H1 (cell line): ENCODE data around the gene CTNS. TPM values are rescaled to one million over a fixed set of nuclear protein-coding genes. Genes with fewer than 3 reads are reported as not detected.

ENCODE experiments used
- CTCF ChIA-PET: fragments of 300-600 bp; sonication (Branson Sonifier 250); formaldehyde crosslinking; loops from one replicate; lab custom pipeline; 2021; ENCODE audit not compliant: partially characterized antibody; lab: Charles Lee
- POLR2A ChIA-PET: fragments of 300-600 bp; sonication (Branson Sonifier 250); formaldehyde crosslinking; loops from one replicate; lab custom pipeline; 2021; ENCODE audit warnings: inconsistent platforms; ENCODE audit not compliant: partially characterized antibody; lab: Charles Lee
- DNase-seq, 2 experiments: peaks; one replicate each; pipeline versions ENCODE4 v3.0.0 to v3.0.0-alpha.2; 2010 to 2022; ENCODE audit warnings: low spot score in 2 of 2, low read depth in 1 of 2, mixed read lengths in 1 of 2
- FAIRE-seq: peaks from 2 replicates; lab custom pipeline; 2011; peaks lifted over from hg19 to GRCh38; lab: Jason Lieb, UNC
- H2AFZ ChIP-seq: 2 replicates; pipeline ENCODE4 v1.8.1; 2012; ENCODE audit warnings: low read length, inconsistent platforms
- H2AK5ac ChIP-seq: 2 replicates; pipeline ENCODE4 v1.6.1; 2013; ENCODE audit warnings: low read depth, low read length
- H2BK120ac ChIP-seq: replicated peaks from 2 replicates; pipeline ENCODE3; 2013; ENCODE audit warnings: low read depth, low read length, inconsistent platforms
- H2BK12ac ChIP-seq: 2 replicates; pipeline ENCODE4 v1.6.1; 2013; ENCODE audit warnings: low read depth, low read length
- H2BK15ac ChIP-seq: 2 replicates; pipeline ENCODE4 v1.6.1; 2013; ENCODE audit warnings: low read length
- H2BK20ac ChIP-seq: 2 replicates; pipeline ENCODE4 v1.6.1; 2013; ENCODE audit warnings: low read length
- H2BK5ac ChIP-seq: 2 replicates; pipeline ENCODE4 v1.6.1; 2013; ENCODE audit warnings: low read depth, low read length
- H3K14ac ChIP-seq: 2 replicates; pipeline ENCODE4 v1.6.1; 2013; ENCODE audit warnings: inconsistent platforms; ENCODE audit not compliant: insufficient read length
- H3K18ac ChIP-seq: 2 replicates; pipeline ENCODE4 v1.6.1; 2013; ENCODE audit warnings: low read length; ENCODE audit errors: extremely low read depth
- H3K23ac ChIP-seq: 2 replicates; pipeline ENCODE4 v1.6.1; 2013; ENCODE audit warnings: inconsistent platforms; ENCODE audit not compliant: insufficient read length
- H3K23me2 ChIP-seq: 2 replicates; pipeline ENCODE4 v1.6.1; 2013; ENCODE audit warnings: low read depth, low read length
- H3K27ac ChIP-seq: 2 replicates; pipeline ENCODE4 v1.6.1; 2011; ENCODE audit warnings: low read depth, low read length, inconsistent platforms
- H3K27me3 ChIP-seq, 4 experiments: replicated peaks in 1 of 4; 1 replicate in 1 of 4; 2 replicates in 3 of 4; pipeline versions ENCODE4 v1.6.1 to v1.8.1; 2011 to 2013; ENCODE audit warnings: low read length in 3 of 4, mild to moderate bottlenecking in 3 of 4, inconsistent platforms in 2 of 4, mixed read lengths in 2 of 4, moderate library complexity in 1 of 4; ENCODE audit not compliant: control insufficient read depth in 3 of 4, insufficient read depth in 3 of 4; ENCODE audit errors: extremely low read depth in 1 of 4
- H3K36me3 ChIP-seq, 4 experiments: 2 replicates each; pipeline versions ENCODE4 v1.6.1 to v1.8.1; 2011 to 2013; ENCODE audit warnings: mild to moderate bottlenecking in 4 of 4, low read length in 3 of 4, moderate library complexity in 2 of 4, control low read depth in 1 of 4, inconsistent platforms in 1 of 4; ENCODE audit not compliant: insufficient read depth in 4 of 4, control insufficient read depth in 2 of 4
- H3K4ac ChIP-seq: replicated peaks from 2 replicates; pipeline ENCODE3; 2013; ENCODE audit warnings: low read length, low read depth, mixed read lengths, inconsistent platforms; ENCODE audit not compliant: insufficient read length
- H3K4me1 ChIP-seq, 4 experiments: replicated peaks in 1 of 4; 1 replicate in 1 of 4; 2 replicates in 3 of 4; pipeline versions ENCODE4 v1.6.1 to v1.8.1; 2011 to 2013; ENCODE audit warnings: low read length in 3 of 4, inconsistent platforms in 2 of 4, mixed read lengths in 1 of 4; ENCODE audit not compliant: insufficient read depth in 4 of 4, control insufficient read depth in 3 of 4
- H3K4me2 ChIP-seq, 2 experiments: 2 replicates each; pipeline versions ENCODE4 v1.6.1 to v1.8.1; 2011 to 2013; ENCODE audit warnings: low read depth in 2 of 2, low read length in 2 of 2, control low read depth in 1 of 2, inconsistent platforms in 1 of 2, mild to moderate bottlenecking in 1 of 2; ENCODE audit not compliant: insufficient read depth in 1 of 2
- H3K4me3 ChIP-seq, 4 experiments: fragments of 200-600, 300-600 bp in 1 of 4; sonication (generic), shearing (Covaris generic), sonication (Bioruptor Twin) in 1 of 4; 2 replicates each; pipeline versions ENCODE4 v1.5.1 to v1.8.1; 2011 to 2016; ENCODE audit warnings: low read length in 4 of 4, low read depth in 3 of 4, control low read depth in 2 of 4, inconsistent platforms in 2 of 4, mild to moderate bottlenecking in 2 of 4, mixed read lengths in 1 of 4, moderate library complexity in 1 of 4; ENCODE audit not compliant: insufficient read depth in 2 of 4; ENCODE audit errors: extremely low read depth in 1 of 4
- H3K56ac ChIP-seq: replicated peaks from 2 replicates; pipeline ENCODE3; 2013; ENCODE audit warnings: low read depth, mild to moderate bottlenecking, mixed read lengths, low read length, inconsistent platforms; ENCODE audit not compliant: insufficient read length
- H3K79me1 ChIP-seq: 2 replicates; pipeline ENCODE4 v1.6.1; 2013; ENCODE audit warnings: low read depth, low read length, control low read depth
- H3K79me2 ChIP-seq, 2 experiments: 2 replicates each; pipeline versions ENCODE4 v1.6.1 to v1.8.1; 2012 to 2013; ENCODE audit warnings: low read length in 2 of 2, mild to moderate bottlenecking in 2 of 2, inconsistent platforms in 1 of 2; ENCODE audit not compliant: insufficient read depth in 2 of 2, control insufficient read depth in 1 of 2
- H3K9ac ChIP-seq, 4 experiments: replicated peaks in 1 of 4; 1 replicate in 1 of 4; 2 replicates in 3 of 4; pipeline versions ENCODE4 v1.6.1 to v1.8.1; 2011 to 2013; ENCODE audit warnings: low read depth in 3 of 4, low read length in 3 of 4, control low read depth in 2 of 4, mild to moderate bottlenecking in 2 of 4, moderate library complexity in 2 of 4, inconsistent platforms in 1 of 4; ENCODE audit errors: extremely low read depth in 1 of 4
- H3K9me3 ChIP-seq, 2 experiments: 2 replicates each; pipeline versions ENCODE4 v1.6.1 to v1.8.1; 2012 to 2013; ENCODE audit warnings: mild to moderate bottlenecking in 2 of 2, moderate library complexity in 2 of 2, control low read depth in 1 of 2, inconsistent platforms in 1 of 2, low read depth in 1 of 2, low read length in 1 of 2, mixed read lengths in 1 of 2; ENCODE audit not compliant: insufficient read depth in 2 of 2
- H4K20me1 ChIP-seq, 2 experiments: replicated peaks in 1 of 2; 2 replicates each; pipeline versions ENCODE3 to v1.8.1; 2011 to 2013; ENCODE audit warnings: inconsistent platforms in 2 of 2, low read length in 2 of 2, mild to moderate bottlenecking in 1 of 2; ENCODE audit not compliant: insufficient read depth in 2 of 2, control insufficient read depth in 1 of 2
- H4K5ac ChIP-seq: 2 replicates; pipeline ENCODE4 v1.6.1; 2013; ENCODE audit warnings: low read length, low read depth, mixed read lengths, inconsistent platforms; ENCODE audit not compliant: insufficient read length
- H4K8ac ChIP-seq: 2 replicates; pipeline ENCODE4 v1.8.0; 2013; ENCODE audit warnings: mild to moderate bottlenecking, moderate library complexity, low read length, inconsistent platforms; ENCODE audit not compliant: insufficient read depth; ENCODE audit errors: extremely low read depth
- H4K91ac ChIP-seq: replicated peaks from 2 replicates; pipeline ENCODE3; 2013; ENCODE audit warnings: low read length, mixed read lengths, inconsistent platforms; ENCODE audit not compliant: insufficient read length
- BACH1 ChIP-seq: IDR thresholded peaks from 2 replicates; pipeline ENCODE4 v1.6.1; 2012; ENCODE audit warnings: low read length, improper control_type of control experiment
- CHD1 ChIP-seq: IDR thresholded peaks from 2 replicates; pipeline ENCODE4 v1.6.1; 2012; ENCODE audit warnings: low read depth, low read length, improper control_type of control experiment
- EP300 ChIP-seq, 2 experiments: IDR thresholded peaks; 1 replicate in 1 of 2; 2 replicates in 1 of 2; pipeline ENCODE4 v1.6.1; 2011 to 2012; ENCODE audit warnings: low read depth in 2 of 2, low read length in 2 of 2, mild to moderate bottlenecking in 2 of 2, borderline replicate concordance in 1 of 2, inconsistent platforms in 1 of 2, moderate library complexity in 1 of 2
- JUN ChIP-seq: IDR thresholded peaks from 2 replicates; pipeline ENCODE4 v1.6.1; 2011; ENCODE audit warnings: low read depth, mild to moderate bottlenecking, improper control_type of control experiment, low read length
- JUND ChIP-seq: IDR thresholded peaks from 2 replicates; pipeline ENCODE4 v1.6.1; 2011; ENCODE audit warnings: mild to moderate bottlenecking, improper control_type of control experiment, low read length
- PHF8 ChIP-seq: fragments of 200-600 bp; sonication (generic); conservative IDR thresholded peaks from 2 replicates; pipeline ENCODE4 v1.7.1; 2012; ENCODE audit warnings: low read depth, mild to moderate bottlenecking, inconsistent platforms, low read length, moderate library complexity
- SIX5 ChIP-seq: IDR thresholded peaks from 2 replicates; pipeline ENCODE4 v1.6.1; 2011; ENCODE audit warnings: mild to moderate bottlenecking, low read depth, low read length
- SP1 ChIP-seq: IDR thresholded peaks from 2 replicates; pipeline ENCODE4 v1.6.1; 2011; ENCODE audit warnings: low read depth, low read length
- TBP ChIP-seq: IDR thresholded peaks from 2 replicates; pipeline ENCODE4 v1.6.1; 2011; ENCODE audit warnings: low read depth, low read length, improper control_type of control experiment
- ZNF274 ChIP-seq: IDR thresholded peaks from 2 replicates; pipeline ENCODE4 v1.7.0; 2012; ENCODE audit warnings: low read length, borderline replicate concordance; ENCODE audit errors: extremely low read depth
- WGBS, 2 experiments: shearing (Covaris generic) in 1 of 2; methylation state at CpG; one replicate each; pipeline versions ENCODE4 v1.1.6 to v1.1.7; 2013 to 2015; ENCODE audit warnings: low lambda C conversion rate in 2 of 2, mixed read lengths in 2 of 2, inconsistent platforms in 1 of 2, low coverage in 1 of 2, missing lambda C conversion rate in 1 of 2; ENCODE audit not compliant: insufficient replicate concordance in 2 of 2, insufficient coverage in 1 of 2, insufficient read length in 1 of 2; ENCODE audit errors: extremely low coverage in 1 of 2, missing lambda C conversion rate in 1 of 2; 5-methylcytosine and 5-hydroxymethylcytosine counted together
- polyA plus RNA-seq, 7 experiments: library from polyadenylated mRNA; depleted of rRNA in 3 of 7; stranded (reverse) in 5 of 7; unstranded in 2 of 7; fragments of >200 nt in 5 of 7; fragments of 200-250 nt in 2 of 7; gene quantifications; 1 replicate in 5 of 7; 2 replicates in 1 of 7; 4 replicates in 1 of 7; pipeline versions ENCODE4 v1.2.1 to v1.2.3, GENCODE V29; 2011 to 2013; ENCODE audit warnings: missing spikeins in 2 of 7, mixed read lengths in 2 of 7
- total RNA-seq: library from RNA; stranded (reverse); fragmentation: NEBNext Ultra II Directional; extraction: Animal tissue kit (Norgen Biotek cat#: 25700); gene quantifications from 2 replicates; pipeline ENCODE4 v1.2.1, GENCODE V29; 2021
- TF ChIP-seq, protein P1 (sequence below): IDR thresholded peaks from 2 replicates; pipeline ENCODE4 v1.6.1; 2012; ENCODE audit warnings: low read length, inconsistent platforms
- TF ChIP-seq, protein P2 (sequence below): IDR thresholded peaks from 2 replicates; pipeline ENCODE4 v1.6.1; 2011; ENCODE audit warnings: low read length, improper control_type of control experiment

CTNS gene
- total and polyA plus RNA-seq, 2 of the 8 experiments (the other 6 are each of a cell fraction or from before 2014, with no cell fraction given), result 11.6 to 12.9 TPM

DNA sequence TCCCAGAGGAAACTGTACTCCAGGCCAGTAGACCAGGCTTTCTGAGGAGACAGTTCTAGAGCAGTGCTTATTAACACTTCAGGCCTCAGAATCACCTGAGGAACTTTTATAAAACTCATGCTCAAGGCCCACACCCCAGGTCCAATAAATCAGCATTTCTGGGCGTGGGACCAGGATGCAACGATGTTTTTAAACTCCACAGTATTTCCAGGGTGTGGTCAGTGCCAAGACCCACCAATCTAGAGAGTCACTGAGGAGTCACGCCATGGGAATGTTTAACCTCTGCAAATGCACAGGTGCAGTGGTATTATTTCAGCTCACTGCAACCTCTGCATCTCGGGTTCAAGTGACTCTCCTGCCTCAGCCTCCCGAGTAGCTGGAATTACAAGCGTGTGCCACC lies 23.4 kb upstream of the CTNS start:
- ChIA-PET POLR2A (interaction anchor here (1.0 to 1.7 kb wide), 2 partner anchors 9 to 23 kb away, joined by 4 to 6 read pairs; partner anchors contain the start of genes CTNS and SHPK), CTCF (interaction anchor here (0.9 to 1.5 kb wide), 3 partner anchors 10 to 54 kb away, joined by 3 to 7 read pairs (median 3); no protein-coding TSS in a partner anchor)
- no peak overlapping the region for H3K4ac ChIP-seq
- H3K9ac ChIP-seq, result no peak overlapping the region
- WGBS, 2 experiments, result 97% methylated on average over 6 of the region's 6 CpGs; no CpG with 5 or more reads in 1 of the 2 experiments
- DNase-seq (no peak), FAIRE-seq (no peak)
- H2BK12ac ChIP-seq, result no peak overlapping the region
- H4K91ac ChIP-seq, result no peak overlapping the region
- no peak overlapping the region for H2BK15ac ChIP-seq
- H3K23ac ChIP-seq, result no peak overlapping the region
- H2BK5ac ChIP-seq, result no peak overlapping the region
- H3K79me2 ChIP-seq, result no peaks in the 10 kb centered on the region
- H2BK20ac ChIP-seq, result no peak overlapping the region
- no peak overlapping the region for H3K4me3 ChIP-seq
- no peak overlapping the region for H3K14ac ChIP-seq
- no peaks in the 10 kb centered on the region for H3K9me3 ChIP-seq
- H3K79me1 ChIP-seq, result no peaks in the 10 kb centered on the region
- H2AFZ ChIP-seq, result no peak overlapping the region
- H3K4me1 ChIP-seq, result no peaks in the 10 kb centered on the region
- peaks cover 14 to 63% (median 46%) of the 10 kb centered on the region in 4 experiments; a peak in 7 of 8 replicates for H3K36me3 ChIP-seq
- H3K27me3 ChIP-seq, result no peaks in the 10 kb centered on the region
- H2AK5ac ChIP-seq, result no peak overlapping the region
- H4K20me1 ChIP-seq, result peaks cover 3 to 9% of the 10 kb centered on the region in 2 experiments
- H3K18ac ChIP-seq, result no peak overlapping the region
- H3K27ac ChIP-seq, result no peak overlapping the region
- no peaks in the 10 kb centered on the region for H3K23me2 ChIP-seq
- no peak overlapping the region for H4K8ac ChIP-seq
- no peak overlapping the region for H3K56ac ChIP-seq
- H4K5ac ChIP-seq, result no peak overlapping the region
- no peak overlapping the region for H3K4me2 ChIP-seq
- H2BK120ac ChIP-seq, result no peak overlapping the region
- TF ChIP-seq, protein P1, sequence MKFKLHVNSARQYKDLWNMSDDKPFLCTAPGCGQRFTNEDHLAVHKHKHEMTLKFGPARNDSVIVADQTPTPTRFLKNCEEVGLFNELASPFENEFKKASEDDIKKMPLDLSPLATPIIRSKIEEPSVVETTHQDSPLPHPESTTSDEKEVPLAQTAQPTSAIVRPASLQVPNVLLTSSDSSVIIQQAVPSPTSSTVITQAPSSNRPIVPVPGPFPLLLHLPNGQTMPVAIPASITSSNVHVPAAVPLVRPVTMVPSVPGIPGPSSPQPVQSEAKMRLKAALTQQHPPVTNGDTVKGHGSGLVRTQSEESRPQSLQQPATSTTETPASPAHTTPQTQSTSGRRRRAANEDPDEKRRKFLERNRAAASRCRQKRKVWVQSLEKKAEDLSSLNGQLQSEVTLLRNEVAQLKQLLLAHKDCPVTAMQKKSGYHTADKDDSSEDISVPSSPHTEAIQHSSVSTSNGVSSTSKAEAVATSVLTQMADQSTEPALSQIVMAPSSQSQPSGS, result no peak
- TF ChIP-seq PHF8 (no peak), JUN (no peak), ZNF274 (no peak), JUND (no peak), CHD1 (no peak), BACH1 (no peak), SIX5 (no peak), EP300 (IDR thresholded peaks at IDR 0.05; ENCODE audit: borderline replicate concordance in 1 of 2, low read depth in 2 of 2, low read length in 2 of 2) (no peak), TBP (no peak), SP1 (no peak)
- TF ChIP-seq, protein P2, sequence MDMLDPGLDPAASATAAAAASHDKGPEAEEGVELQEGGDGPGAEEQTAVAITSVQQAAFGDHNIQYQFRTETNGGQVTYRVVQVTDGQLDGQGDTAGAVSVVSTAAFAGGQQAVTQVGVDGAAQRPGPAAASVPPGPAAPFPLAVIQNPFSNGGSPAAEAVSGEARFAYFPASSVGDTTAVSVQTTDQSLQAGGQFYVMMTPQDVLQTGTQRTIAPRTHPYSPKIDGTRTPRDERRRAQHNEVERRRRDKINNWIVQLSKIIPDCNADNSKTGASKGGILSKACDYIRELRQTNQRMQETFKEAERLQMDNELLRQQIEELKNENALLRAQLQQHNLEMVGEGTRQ, result no peak
